ENCODE measurements around the gene CDAN1.

CDAN1 gene

GRCh38 chr15:42732095-42732827 lies 4.7 kb downstream of the CDAN1 start:
- DNase-seq = no peak

DNA sequence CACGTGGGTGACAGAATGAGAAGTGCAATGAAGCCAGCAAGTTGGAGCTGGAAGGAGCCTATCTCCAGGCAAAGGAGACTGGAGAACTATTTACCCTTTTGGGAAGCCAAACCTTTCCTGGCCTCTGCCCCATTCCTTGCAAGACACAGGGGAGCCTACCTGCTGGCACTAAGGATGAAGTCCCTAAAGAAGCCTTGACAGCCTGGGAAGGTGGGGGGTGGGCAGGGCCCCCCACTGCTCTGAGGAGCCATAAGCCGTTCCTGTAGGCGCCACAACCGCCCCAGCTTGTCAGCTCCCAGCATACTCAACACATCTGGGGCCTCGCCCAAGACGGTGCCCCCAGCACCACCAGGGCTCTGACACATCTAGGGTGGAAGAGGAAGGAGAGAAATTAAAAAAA lies 5.5 kb downstream of the CDAN1 start:
- no peak for DNase-seq

DNA sequence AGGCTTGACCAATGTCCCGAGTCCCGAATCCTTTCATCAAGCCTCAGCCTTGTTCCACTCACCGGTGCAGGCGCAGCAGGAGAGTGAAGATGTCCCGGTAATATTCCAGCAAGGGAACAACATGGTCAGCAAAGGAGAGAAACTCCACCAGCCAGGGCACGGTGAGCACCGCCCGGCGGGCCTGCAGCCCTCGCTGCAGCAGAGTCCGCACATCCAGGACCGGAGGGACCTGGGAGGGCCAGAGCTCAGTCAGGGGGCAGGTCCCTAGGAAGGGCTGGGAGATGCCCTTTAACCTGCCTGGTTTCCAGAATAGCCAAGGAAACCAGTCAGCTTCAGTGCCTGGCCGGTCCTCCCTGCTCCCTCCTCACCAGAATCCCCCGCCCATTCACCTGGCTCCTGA lies 6.4 kb downstream of the CDAN1 start:
- DNase-seq = no peak

GRCh38 chr15:42730135-42730534 lies 6.8 kb downstream of the CDAN1 start:
- DNase-seq = no peak

- DNase-seq = no peak
These were observed 7.5 kb downstream of the CDAN1 start for GRCh38 chr15:42729409-42729808.

GRCh38 chr15:42728972-42729371 lies 8.0 kb downstream of the CDAN1 start:
- DNase-seq = no peak

DNA sequence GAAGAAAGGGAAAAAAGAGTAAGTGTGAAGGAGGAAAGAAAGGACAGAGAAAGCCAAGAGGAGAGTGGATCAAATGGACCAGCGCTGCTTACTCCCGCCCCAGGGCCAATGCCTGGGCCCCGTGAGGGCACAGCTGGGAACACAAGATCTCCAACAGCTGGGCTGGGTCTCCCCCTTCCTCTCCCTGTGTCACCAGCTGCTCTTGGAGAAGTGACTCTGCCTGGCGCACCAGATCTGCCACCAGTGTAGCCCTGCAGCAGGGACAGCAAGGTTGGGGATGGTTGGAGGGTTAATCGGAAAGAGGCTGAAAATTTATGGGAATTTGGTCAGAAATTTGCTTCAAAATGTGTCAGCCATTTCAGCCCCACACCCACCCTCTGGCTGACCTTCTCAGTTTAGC lies 8.4 kb downstream of the CDAN1 start:
- DNase-seq = no peak

GRCh38 chr15:42727750-42728381 lies 9.1 kb downstream of the CDAN1 start:
- no peak for DNase-seq

- no peak for DNase-seq
These were observed 10.8 kb downstream of the CDAN1 start for GRCh38 chr15:42726114-42726513.

- DNase-seq = no peak
These were observed 11.5 kb downstream of the CDAN1 start for GRCh38 chr15:42725331-42725903.

GRCh38 chr15:42724276-42724675 lies 12.7 kb downstream of the CDAN1 start:
- no peak for DNase-seq

DNA sequence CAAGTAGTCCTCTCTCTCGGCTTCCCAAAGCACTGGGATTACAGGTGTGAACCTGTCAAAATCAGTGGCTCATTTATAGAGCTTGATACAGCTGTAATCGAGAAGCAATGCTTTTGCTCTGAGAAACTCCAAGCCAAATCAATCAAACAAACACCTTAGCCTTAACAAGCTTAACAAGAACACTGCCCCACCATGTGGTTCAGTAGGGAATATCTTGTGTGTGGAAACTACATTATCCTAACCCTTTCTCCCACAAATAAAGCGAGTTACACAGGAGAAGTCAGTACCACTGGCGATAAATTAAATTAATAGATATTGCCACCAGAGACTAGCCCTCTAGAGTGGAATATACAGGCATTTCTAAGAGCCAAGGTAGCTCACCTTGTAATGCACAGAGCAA lies 13.9 kb downstream of the CDAN1 start:
- no peak for DNase-seq

DNA sequence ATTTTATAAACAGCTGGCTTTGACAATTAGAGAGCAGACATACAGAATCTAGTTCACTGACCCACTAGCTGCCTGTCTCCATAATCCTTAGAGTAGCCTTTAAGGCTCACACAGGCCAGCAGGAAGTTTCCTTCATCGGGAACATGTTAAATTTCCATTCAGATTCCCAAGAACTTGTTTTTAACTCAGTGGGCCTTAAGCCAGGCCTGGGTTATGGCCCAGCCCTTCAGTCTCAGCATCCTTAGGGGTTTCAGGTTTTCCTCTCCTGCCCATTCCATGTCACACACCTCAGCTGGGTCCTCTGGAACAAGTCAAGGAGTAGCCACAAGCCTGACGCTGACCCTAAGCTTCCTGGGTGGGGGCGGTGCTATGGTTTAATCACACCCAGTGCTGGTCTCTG lies 15.0 kb downstream of the CDAN1 start:
- no peak for DNase-seq

DNA sequence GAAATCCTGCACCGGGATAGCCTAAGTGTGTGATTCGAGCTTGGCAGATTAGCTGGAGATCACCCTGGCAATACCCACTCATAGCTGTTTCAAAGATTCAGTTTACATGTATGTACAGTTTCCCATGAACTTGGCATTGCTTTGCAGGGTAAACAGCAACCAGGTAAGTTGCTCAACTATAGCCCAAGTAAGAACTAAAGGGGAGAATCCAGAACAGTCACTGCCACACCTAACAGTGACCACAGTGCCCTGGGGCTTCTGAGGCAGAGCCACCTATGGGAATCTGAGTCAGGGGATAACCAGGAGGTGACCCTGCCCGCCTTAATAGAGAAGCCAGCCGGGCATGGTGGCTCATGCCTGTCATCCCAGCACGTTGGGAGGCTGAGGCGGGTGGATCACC lies 15.9 kb downstream of the CDAN1 start:
- DNase-seq = no peak

- no peak for DNase-seq
These were observed 16.9 kb downstream of the CDAN1 start for GRCh38 chr15:42720071-42720470.

- DNase-seq = no peak
These were observed 17.9 kb downstream of the CDAN1 start for GRCh38 chr15:42719043-42719442.

DNA sequence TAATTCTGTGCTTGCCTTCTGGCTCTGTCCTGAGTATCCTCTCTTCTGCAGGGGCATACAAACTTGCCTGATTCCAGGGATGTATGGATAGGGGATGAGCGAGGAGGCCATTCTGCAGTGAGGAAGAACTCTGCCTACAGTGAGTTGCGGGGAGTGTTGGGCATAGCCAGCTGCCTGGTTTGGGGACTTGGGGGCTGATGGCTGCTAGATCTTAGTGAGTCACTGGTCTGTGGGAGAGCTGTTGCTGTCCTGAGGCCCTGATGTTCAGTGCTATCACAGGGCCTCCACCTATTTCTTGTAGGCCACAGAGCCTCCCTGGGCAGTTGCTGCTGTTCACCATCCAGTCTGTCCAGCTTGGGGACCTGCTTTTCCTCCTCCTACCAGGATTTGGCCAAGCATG lies 20.3 kb downstream of the CDAN1 start:
- no peak for DNase-seq

- DNase-seq = no peak
These were observed 20.8 kb downstream of the CDAN1 start for GRCh38 chr15:42716125-42716524.

- DNase-seq = no peak
These were observed 24.3 kb downstream of the CDAN1 start for GRCh38 chr15:42712584-42712983.

DNA sequence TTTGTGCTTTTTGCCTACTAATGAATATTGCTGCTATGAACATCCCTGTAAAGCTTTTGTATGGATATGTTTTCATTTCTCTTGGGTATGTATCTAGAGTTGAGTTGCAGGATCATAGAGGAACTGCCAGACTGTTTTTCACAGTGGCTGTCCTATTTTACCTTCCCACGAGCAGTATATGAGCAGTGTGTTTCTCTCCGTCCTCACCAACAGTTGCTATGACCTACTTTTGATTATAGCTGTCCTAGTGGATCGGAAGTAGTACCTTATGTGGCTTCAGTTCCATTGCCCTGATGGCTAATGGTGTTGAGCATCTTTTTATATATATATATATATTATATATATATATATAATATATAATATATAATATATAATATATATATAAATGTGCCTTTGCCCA lies 25.2 kb downstream of the CDAN1 start:
- no peak for DNase-seq

DNA sequence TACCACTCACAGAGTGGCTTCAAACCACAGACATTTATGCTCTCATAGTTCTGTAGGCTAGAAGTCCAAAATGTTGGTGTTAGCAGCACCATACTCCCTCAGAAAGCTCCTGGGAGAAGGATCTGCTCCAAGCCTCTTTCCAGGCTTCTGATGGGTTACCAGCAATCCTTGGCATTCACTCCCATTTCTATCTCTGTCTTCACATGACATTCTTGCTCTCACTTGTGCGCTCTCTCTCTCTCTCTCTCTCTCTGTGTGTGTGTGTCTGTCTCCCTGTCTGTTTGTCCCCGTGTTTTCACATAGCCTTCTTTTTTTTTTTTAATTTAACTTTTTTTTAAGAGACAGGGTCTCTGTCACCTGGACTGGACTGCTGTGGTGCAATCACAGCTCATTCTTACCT lies 26.3 kb downstream of the CDAN1 start:
- DNase-seq = no peak

GRCh38 chr15:42707873-42708544 lies 28.9 kb downstream of the CDAN1 start:
- DNase-seq = no peak

GRCh38 chr15:42707068-42707467 lies 29.9 kb downstream of the CDAN1 start:
- no peak for DNase-seq

GRCh38 chr15:42705336-42705735 lies 31.6 kb downstream of the CDAN1 start:
- no peak for DNase-seq

All from effector CD4-positive, alpha-beta T cell (primary cell).